GM19099 (cell line): ENCODE measurements around the gene TRMT1L.

Experiments used
- POLR2A ChIP-seq: IDR thresholded peaks from 3 replicates; pipeline ENCODE4 v1.6.1; 2011; ENCODE audit warnings: low read depth; ENCODE audit not compliant: insufficient read length; ENCODE audit errors: extremely low read depth

The TRMT1L gene

DNA sequence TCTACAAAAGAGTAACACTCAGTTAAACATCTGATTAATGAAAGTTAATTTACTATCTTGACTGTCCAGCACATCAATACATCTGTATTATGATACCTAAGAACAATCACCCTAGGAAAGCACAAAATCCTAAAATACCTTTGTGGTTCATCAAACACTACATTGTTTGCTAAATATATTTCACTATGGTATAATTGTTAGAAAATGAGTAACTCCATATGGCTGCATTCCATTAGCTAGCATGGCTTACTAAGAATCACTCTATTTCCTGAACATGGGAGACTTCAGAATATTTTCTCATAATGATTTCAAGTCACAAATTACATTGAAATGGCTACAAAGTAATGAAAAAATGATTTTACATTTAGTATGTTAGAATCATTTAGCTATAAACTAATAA, 12.5 kb downstream of the TRMT1L start:
- no peak for TF ChIP-seq POLR2A

DNA sequence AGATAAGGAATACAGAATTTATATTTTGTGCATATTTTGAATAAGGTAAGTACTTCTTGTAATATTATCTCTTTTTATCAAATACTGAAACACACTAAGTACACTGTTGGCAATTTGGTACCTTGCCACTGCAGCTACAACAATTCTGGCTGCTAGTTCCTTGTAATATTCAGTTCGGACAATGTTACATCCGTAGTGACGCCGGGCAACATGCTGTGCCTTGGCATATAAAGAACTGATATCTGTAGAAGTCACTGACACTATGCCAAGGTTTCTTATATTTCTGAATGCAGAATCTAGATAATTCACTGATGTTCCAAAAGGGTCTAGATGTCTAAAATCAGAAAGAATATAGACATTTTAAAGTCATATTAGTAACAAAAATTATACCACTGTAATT, 17.5 kb downstream of the TRMT1L start:
- TF ChIP-seq POLR2A, result no peak

- TF ChIP-seq POLR2A, result no peak
These were observed 18.7 kb downstream of the TRMT1L start for GRCh38 chr1:185137896-185138545.

- no peak for TF ChIP-seq POLR2A
These were observed 24.2 kb downstream of the TRMT1L start for GRCh38 chr1:185132534-185132933.

DNA sequence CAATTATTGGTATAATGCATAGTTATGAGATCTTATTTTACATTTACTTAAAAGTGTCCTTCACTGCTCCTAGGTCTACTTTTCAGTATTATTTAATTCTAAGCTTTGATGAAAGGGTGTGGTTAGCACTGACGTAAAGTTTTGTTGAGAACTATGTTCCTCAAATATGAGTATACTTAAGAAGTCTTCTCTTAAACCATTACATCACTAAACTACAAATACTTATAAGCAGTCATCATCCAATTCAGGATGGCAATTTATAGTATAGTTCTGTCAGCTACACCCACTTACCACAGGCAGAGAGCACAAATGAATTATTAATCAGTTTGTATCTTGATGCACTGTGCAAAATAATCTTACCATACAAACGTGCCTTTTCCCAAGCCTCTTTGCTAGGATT, 27.0 kb downstream of the TRMT1L start:
- no peak for TF ChIP-seq POLR2A

GRCh38 chr1:185112356-185112755, 44.4 kb downstream of the TRMT1L start:
- no peak for TF ChIP-seq POLR2A

- no peak for TF ChIP-seq POLR2A
These were observed 44.9 kb downstream of the TRMT1L start for GRCh38 chr1:185111873-185112272.

DNA sequence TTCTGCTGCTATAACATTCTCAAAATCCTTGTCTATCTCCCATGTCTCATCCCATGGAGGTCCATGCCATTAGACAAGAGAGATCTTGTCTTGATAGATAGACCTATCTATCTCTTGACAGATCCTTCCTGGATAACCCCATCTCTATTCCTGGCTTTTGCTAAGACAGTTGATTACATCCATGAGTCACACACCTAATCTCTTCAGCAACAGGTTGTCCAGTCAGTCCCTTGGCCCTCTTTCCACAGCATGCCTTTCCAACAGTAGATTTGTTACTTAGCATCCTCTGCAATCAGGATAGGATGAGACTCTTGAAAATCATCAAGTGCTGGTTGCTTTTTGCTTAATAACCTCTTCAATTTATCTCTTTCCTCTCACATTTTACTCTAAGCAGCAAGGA, 46.6 kb downstream of the TRMT1L start:
- no peak for TF ChIP-seq POLR2A

DNA sequence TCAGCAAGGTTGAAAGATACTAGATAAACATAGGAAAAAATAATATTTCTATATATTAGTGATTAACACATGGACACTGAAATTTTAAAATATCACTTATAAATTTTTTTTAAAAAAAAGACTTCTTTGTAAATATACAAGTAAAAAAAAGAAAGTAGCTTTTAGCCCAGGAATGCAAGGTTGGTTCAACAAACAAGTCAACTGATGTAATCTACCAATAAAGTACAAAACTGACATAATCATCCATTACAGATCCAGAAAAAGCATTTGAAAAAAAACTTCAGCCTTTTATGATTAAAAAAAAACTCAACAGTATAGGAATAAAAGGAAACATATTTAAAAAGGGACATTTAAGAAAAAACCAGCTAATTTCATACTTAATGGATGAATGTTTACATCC, 48.4 kb downstream of the TRMT1L start:
- no peak for TF ChIP-seq POLR2A

GRCh38 chr1:185105121-185105520, 51.6 kb downstream of the TRMT1L start:
- no peak for TF ChIP-seq POLR2A

DNA sequence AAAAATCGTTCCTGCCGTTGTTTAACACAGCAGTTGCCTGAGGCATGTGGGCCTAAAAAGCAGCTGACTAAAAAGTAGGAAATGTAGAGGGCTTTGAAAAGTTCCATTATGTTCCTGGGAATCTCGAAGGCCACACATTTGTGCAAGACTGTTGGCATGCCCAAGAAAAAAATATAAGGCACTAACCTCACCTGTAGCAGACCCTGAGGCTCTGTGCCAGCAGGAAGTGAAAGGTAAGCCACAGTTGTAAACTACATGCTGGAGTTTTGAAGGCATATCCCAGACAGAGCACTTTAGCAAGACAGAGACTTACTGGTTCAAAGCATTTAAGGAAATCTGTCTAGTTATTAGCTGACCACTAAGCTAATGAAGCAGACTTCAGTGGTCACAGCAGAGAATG, 52.7 kb downstream of the TRMT1L start:
- TF ChIP-seq POLR2A, result no peak

DNA sequence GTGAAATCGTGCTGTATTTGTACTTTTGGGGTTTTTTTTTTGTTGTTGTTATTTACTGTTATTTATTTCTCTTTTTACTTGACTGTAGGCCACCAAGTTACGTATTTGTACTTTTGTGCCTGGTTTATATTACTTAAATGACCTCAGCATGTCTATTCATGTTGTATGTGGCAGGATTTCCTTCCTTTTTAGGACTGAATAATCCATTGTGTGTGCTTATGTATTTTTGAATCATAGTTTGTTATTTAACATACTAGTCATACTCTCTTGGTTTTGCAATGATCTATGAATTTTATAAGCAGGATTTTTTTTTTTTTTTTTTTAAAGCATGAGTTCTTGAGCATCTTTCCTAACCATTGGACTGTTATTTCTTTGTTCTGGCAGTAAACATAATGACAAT, 60.2 kb downstream of the TRMT1L start:
- TF ChIP-seq POLR2A, result no peak

- TF ChIP-seq POLR2A, result no peak
These were observed 62.0 kb downstream of the TRMT1L start for GRCh38 chr1:185094761-185095160.

DNA sequence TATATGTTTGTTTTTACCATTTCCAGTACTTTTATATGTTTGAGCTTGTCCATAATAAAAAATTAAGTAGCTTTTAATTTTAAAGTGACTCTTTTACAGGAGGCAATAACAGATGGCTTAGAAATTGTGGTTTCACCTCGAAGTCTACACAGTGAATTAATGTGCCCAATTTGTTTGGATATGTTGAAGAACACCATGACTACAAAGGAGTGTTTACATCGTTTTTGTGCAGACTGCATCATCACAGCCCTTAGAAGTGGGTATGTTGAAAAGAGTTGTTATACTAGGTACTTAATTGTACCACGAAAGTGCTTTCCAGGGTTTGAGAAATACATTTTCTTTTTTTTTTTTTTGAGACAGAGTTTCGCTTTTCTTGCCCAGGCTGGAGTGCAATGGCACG, 65.3 kb downstream of the TRMT1L start:
- TF ChIP-seq POLR2A, result no peak

- no peak for TF ChIP-seq POLR2A
These were observed 69.0 kb downstream of the TRMT1L start for GRCh38 chr1:185087746-185088145.

- no peak for TF ChIP-seq POLR2A
These were observed 69.7 kb downstream of the TRMT1L start for GRCh38 chr1:185087101-185087500.

- no peak for TF ChIP-seq POLR2A
These were observed 72.9 kb downstream of the TRMT1L start for GRCh38 chr1:185083818-185084217.
